Ovary (tissue), 3 donors: ENCODE data around the gene ZCCHC3.

Experiments
- EP300 ChIP-seq: sonication (generic); formaldehyde crosslinking; IDR thresholded peaks from one replicate; pipeline ENCODE4 v1.6.1; 2017; ENCODE audit warnings: antibody characterized with exemption
- POLR2A ChIP-seq: fragments of 450-650 bp; IDR thresholded peaks from one replicate; pipeline ENCODE4 v1.6.1; 2017; ENCODE audit warnings: antibody characterized with exemption, mild to moderate bottlenecking, moderate library complexity
- TF ChIP-seq, protein P1 (sequence below), 3 donors: fragments of 450-650 bp in 2 of 3; fragments of 200-600 bp in 1 of 3; IDR thresholded peaks; one replicate each; pipeline versions ENCODE4 v1.5.1 to v1.8.0; 2016 to 2022; ENCODE audit warnings: antibody characterized with exemption in 3 of 3, mild to moderate bottlenecking in 1 of 3
- donor health status: DM: no; HTN: no; CAD: no.

DNA sequence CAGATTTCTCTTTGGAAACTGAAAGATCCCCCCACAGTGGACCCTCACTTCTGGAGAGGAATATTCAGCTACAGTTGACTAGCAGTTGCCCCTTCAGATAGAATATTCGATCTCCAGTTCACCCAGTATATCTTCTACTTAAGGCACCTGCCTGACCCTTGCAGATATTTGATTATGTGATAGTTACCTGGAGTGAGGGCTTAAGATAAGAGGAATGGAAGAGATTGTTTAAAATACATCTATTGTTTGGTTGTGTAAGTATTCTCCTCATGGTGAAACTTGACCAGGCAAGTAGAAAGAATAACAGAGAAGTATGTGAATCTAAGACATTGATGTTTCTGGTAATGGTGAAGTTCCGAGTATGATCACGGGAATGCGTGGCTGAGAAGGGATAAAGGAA lies 1.6 kb upstream of the ZCCHC3 start:
- TF ChIP-seq, protein P1, sequence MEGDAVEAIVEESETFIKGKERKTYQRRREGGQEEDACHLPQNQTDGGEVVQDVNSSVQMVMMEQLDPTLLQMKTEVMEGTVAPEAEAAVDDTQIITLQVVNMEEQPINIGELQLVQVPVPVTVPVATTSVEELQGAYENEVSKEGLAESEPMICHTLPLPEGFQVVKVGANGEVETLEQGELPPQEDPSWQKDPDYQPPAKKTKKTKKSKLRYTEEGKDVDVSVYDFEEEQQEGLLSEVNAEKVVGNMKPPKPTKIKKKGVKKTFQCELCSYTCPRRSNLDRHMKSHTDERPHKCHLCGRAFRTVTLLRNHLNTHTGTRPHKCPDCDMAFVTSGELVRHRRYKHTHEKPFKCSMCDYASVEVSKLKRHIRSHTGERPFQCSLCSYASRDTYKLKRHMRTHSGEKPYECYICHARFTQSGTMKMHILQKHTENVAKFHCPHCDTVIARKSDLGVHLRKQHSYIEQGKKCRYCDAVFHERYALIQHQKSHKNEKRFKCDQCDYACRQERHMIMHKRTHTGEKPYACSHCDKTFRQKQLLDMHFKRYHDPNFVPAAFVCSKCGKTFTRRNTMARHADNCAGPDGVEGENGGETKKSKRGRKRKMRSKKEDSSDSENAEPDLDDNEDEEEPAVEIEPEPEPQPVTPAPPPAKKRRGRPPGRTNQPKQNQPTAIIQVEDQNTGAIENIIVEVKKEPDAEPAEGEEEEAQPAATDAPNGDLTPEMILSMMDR (IDR thresholded peaks at IDR 0.05), result no peak
- TF ChIP-seq POLR2A, result no peak
- no peak for TF ChIP-seq EP300
